GM12878 (cell line): ENCODE results near the gene CACNA1E. TPM values are rescaled to one million over a fixed set of nuclear protein-coding genes. Genes with fewer than 3 reads are reported as not detected.

Source experiments
- ATAC-seq: fragments of 200-7000 bp; cut with Tn5 transposase; 3 replicates; pipeline ENCODE4 v1.9.1; 2020; ENCODE audit warnings: mild to moderate bottlenecking, moderate library complexity
- BruUV-seq: library from RNA; stranded (reverse); fragments of 400-500 nt; replicated peaks from 2 replicates; lab custom pipeline; 2021; lab: Mats Ljungman, UMichigan
- CTCF ChIA-PET: fragments of 300-600 bp; sonication (Branson Sonifier 250); formaldehyde crosslinking; extraction: SDS; loops from one replicate; lab custom pipeline; 2021; ENCODE audit warnings: inconsistent platforms; lab: Yijun Ruan, JAX
- POLR2A ChIA-PET: fragments of 350-600 bp; formaldehyde crosslinking; extraction: SDS; loops from one replicate; lab custom pipeline; 2021; ENCODE audit warnings: inconsistent platforms; lab: Charles Lee
- RAD21 ChIA-PET: fragments of 300-600 bp; sonication (Branson Sonifier 250); formaldehyde crosslinking; loops from one replicate; lab custom pipeline; 2023; ENCODE audit warnings: antibody characterized with exemption; ENCODE audit not compliant: unreplicated experiment; lab: Charles Lee
- SMC1A ChIA-PET: fragments of 300-600 bp; sonication (Branson Sonifier 250); formaldehyde crosslinking; loops from one replicate; lab custom pipeline; 2023; ENCODE audit not compliant: unreplicated experiment, uncharacterized antibody; lab: Charles Lee
- DNase-seq: peaks from one replicate; pipeline ENCODE4 v3.0.0-alpha.2; 2011; ENCODE audit warnings: low read depth, low spot score
- FAIRE-seq: peaks from 3 replicates; lab custom pipeline; 2011; peaks lifted over from hg19 to GRCh38; lab: Jason Lieb, UNC
- H2AFZ ChIP-seq: 2 replicates; pipeline ENCODE4 v1.6.0; 2011; ENCODE audit warnings: low read depth, low read length, control low read depth; ENCODE audit not compliant: control insufficient read depth
- H3K27ac ChIP-seq: 2 replicates; pipeline ENCODE4 v1.5.1; 2011; ENCODE audit warnings: control low read depth; ENCODE audit not compliant: control insufficient read depth, insufficient read depth
- H3K27me3 ChIP-seq, 2 experiments: replicated peaks in 1 of 2; 2 replicates each; pipeline versions ENCODE4 v1.6.0 to v1.6.1; 2011; ENCODE audit warnings: low read length in 1 of 2; ENCODE audit not compliant: control insufficient read depth in 2 of 2, insufficient read depth in 2 of 2
- H3K36me3 ChIP-seq, 2 experiments: 2 replicates each; pipeline ENCODE4 v1.5.1; 2011; ENCODE audit warnings: low read length in 1 of 2; ENCODE audit not compliant: control insufficient read depth in 2 of 2, insufficient read depth in 2 of 2
- H3K4me1 ChIP-seq: 2 replicates; pipeline ENCODE4 v1.6.1; 2011; ENCODE audit warnings: mild to moderate bottlenecking, low read length, moderate library complexity, mixed read lengths; ENCODE audit not compliant: control insufficient read depth, insufficient read depth
- H3K4me2 ChIP-seq: 2 replicates; pipeline ENCODE4 v1.6.0; 2011; ENCODE audit warnings: control low read depth; ENCODE audit not compliant: control insufficient read depth, insufficient read depth
- H3K4me3 ChIP-seq: fragments of 200-600 bp; sonication (generic); 2 replicates; pipeline ENCODE4 v1.5.1; 2016
- H3K79me2 ChIP-seq: 2 replicates; pipeline ENCODE4 v1.6.0; 2011; ENCODE audit warnings: low read length; ENCODE audit not compliant: control insufficient read depth, insufficient read depth
- H3K9ac ChIP-seq: 2 replicates; pipeline ENCODE4 v1.8.0; 2011; ENCODE audit warnings: low read length, control low read depth, mixed read lengths; ENCODE audit not compliant: control insufficient read depth, insufficient read depth
- H3K9me3 ChIP-seq: replicated peaks from 3 replicates; pipeline ENCODE4 v1.5.1; 2011; ENCODE audit warnings: mild to moderate bottlenecking, low read length; ENCODE audit not compliant: control insufficient read depth, insufficient read depth
- H4K20me1 ChIP-seq: 2 replicates; pipeline ENCODE4 v1.6.0; 2011; ENCODE audit not compliant: control insufficient read depth, insufficient read depth
- BMI1 ChIP-seq: fragments of 450-650 bp; IDR thresholded peaks from 2 replicates; pipeline ENCODE4 v1.6.1; 2016; ENCODE audit warnings: mild to moderate bottlenecking, moderate library complexity, borderline replicate concordance
- CBX3 ChIP-seq: fragments of 200-600 bp; sonication (generic); IDR thresholded peaks from 2 replicates; pipeline ENCODE4 v1.6.1; 2016; ENCODE audit warnings: low read depth, borderline replicate concordance
- CBX5 ChIP-seq: sonication (generic); IDR thresholded peaks from 2 replicates; pipeline ENCODE4 v1.6.1; 2016; ENCODE audit warnings: low read depth, moderate library complexity, mild to moderate bottlenecking, inconsistent platforms
- CEBPB ChIP-seq, 2 experiments: fragments of 150-350 bp in 1 of 2; IDR thresholded peaks; 2 replicates each; pipeline ENCODE4 v1.6.1; 2012 to 2014; ENCODE audit warnings: low read depth in 2 of 2, low read length in 2 of 2, borderline replicate concordance in 1 of 2, inconsistent platforms in 1 of 2
- CHD1 ChIP-seq: IDR thresholded peaks from 2 replicates; pipeline ENCODE4 v1.6.1; 2012; ENCODE audit warnings: low read depth, low read length, improper control_type of control experiment
- HDAC2 ChIP-seq: fragments of 200-600 bp; sonication (generic); IDR thresholded peaks from 2 replicates; pipeline ENCODE4 v1.6.1; 2017
- HDAC6 ChIP-seq: fragments of 200-600 bp; sonication (generic); IDR thresholded peaks from one replicate; pipeline ENCODE4 v1.8.0; 2017; ENCODE audit warnings: antibody characterized with exemption; ENCODE audit not compliant: unreplicated experiment
- IKZF2 ChIP-seq, 2 experiments: fragments of 450-650 bp; IDR thresholded peaks; 2 replicates each; pipeline ENCODE4 v1.6.1; 2017; ENCODE audit warnings: mild to moderate bottlenecking in 2 of 2, moderate library complexity in 2 of 2
- MEF2B ChIP-seq: fragments of 450-650 bp; IDR thresholded peaks from 2 replicates; pipeline ENCODE4 v1.6.1; 2018; ENCODE audit warnings: mild to moderate bottlenecking, moderate library complexity; ENCODE audit not compliant: partially characterized antibody, poor library complexity, severe bottlenecking
- NBN ChIP-seq: fragments of 450-650 bp; IDR thresholded peaks from 2 replicates; pipeline ENCODE4 v1.6.1; 2016
- SREBF2 ChIP-seq: IDR thresholded peaks from 2 replicates; pipeline ENCODE4 v1.6.1; 2012; ENCODE audit warnings: mild to moderate bottlenecking, low read length
- TAF1 ChIP-seq: IDR thresholded peaks from 2 replicates; pipeline ENCODE4 v1.6.1; 2011; ENCODE audit warnings: mild to moderate bottlenecking, low read depth, low read length, borderline replicate concordance
- YBX1 ChIP-seq: fragments of 450-650 bp; IDR thresholded peaks from 2 replicates; pipeline ENCODE4 v1.6.1; 2016; ENCODE audit warnings: antibody characterized with exemption
- ZNF207 ChIP-seq: fragments of 450-650 bp; IDR thresholded peaks from 2 replicates; pipeline ENCODE4 v1.6.1; 2014; ENCODE audit warnings: antibody characterized with exemption, mild to moderate bottlenecking, borderline replicate concordance
- ZNF24 ChIP-seq: fragments of 450-650 bp; IDR thresholded peaks from 2 replicates; pipeline ENCODE4 v1.6.1; 2017; ENCODE audit warnings: antibody characterized with exemption, mild to moderate bottlenecking
- WGBS: methylation state at CpG from one replicate; pipeline ENCODE4 v1.1.6; 2016; ENCODE audit warnings: low lambda C conversion rate; ENCODE audit not compliant: insufficient replicate concordance, insufficient coverage; ENCODE audit errors: missing lambda C conversion rate; 5-methylcytosine and 5-hydroxymethylcytosine counted together
- in situ Hi-C: fragments of 300-500 bp; cut with MboI; formaldehyde crosslinking; loops from 9 replicates; pipeline ENCODE4 v1.14.3; 2018; ENCODE audit warnings: mixed read lengths
- intact Hi-C: fragments of 100-400 bp; cut with micrococcal nuclease; formaldehyde crosslinking; loops from one replicate; pipeline ENCODE4 v1.14.2; 2022; ENCODE audit not compliant: unreplicated experiment
- polyA plus RNA-seq, 11 experiments: library from polyadenylated mRNA; depleted of rRNA in 4 of 11; unstranded in 6 of 11; stranded (reverse) in 5 of 11; fragments of >200 nt; fragmentation: Nextera tagmentation in 4 of 11; fragmentation: Illumina TruSeq in 1 of 11; extraction: Ambion mirVana in 4 of 11; extraction: Trizol in 1 of 11; gene quantifications; 1 replicate in 1 of 11; 2 replicates in 10 of 11; pipeline versions ENCODE4 v1.2.1 to v1.2.3, GENCODE V29; 2011 to 2016; ENCODE audit warnings: inconsistent platforms in 2 of 11, missing spikeins in 2 of 11, low read depth in 1 of 11
- total RNA-seq, 4 experiments: library from RNA; depleted of rRNA in 3 of 4; stranded (reverse); fragments of >200 nt in 3 of 4; fragmentation: Illumina TruSeq in 1 of 4; extraction: Trizol in 1 of 4; gene quantifications; 2 replicates each; pipeline versions ENCODE4 v1.2.1 to v1.2.3, GENCODE V29; 2013 to 2021
- TF ChIP-seq, protein P1 (sequence below): IDR thresholded peaks from 2 replicates; pipeline ENCODE4 v1.6.1; 2011; ENCODE audit warnings: low read depth, mild to moderate bottlenecking, low read length, moderate library complexity, borderline replicate concordance; ENCODE audit errors: extremely low read depth
- TF ChIP-seq, protein P2 (sequence below): IDR thresholded peaks from 2 replicates; pipeline ENCODE4 v1.6.1; 2012; ENCODE audit warnings: low read length, inconsistent platforms
- TF ChIP-seq, protein P3 (sequence below): fragments of 450-650 bp; formaldehyde crosslinking; IDR thresholded peaks from 2 replicates; pipeline ENCODE4 v1.5.0; 2022; ENCODE audit warnings: mild to moderate bottlenecking, missing genetic modification characterization

CACNA1E gene
- total and polyA plus RNA-seq, 10 of the 15 experiments (the other 5 are each of a cell fraction or from before 2014, with no cell fraction given): 0.57 to 22.0 (median 8.5) TPM

DNA sequence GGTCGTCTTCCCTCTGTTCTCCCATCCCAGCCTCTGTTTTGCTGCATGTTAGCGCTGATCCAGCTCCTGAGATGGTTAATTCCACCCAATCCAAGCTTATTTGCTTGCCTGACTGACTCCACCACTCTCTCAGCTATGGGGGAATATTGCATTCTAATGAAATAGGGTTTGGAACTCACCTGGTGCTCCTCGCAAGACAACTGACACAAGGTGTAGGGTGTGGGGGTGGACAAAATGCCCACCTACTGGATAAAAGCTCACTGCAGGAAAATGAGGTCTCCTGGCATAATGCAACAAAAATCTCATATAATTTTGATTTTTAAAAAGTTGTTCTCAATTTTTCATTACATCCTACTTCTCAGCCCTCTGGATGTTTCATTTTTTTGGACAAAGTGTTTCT is 319.1 kb downstream of the CACNA1E start:
- in situ Hi-C loops: no loop called here
- POLR2A ChIA-PET: no interaction called here
- CTCF ChIA-PET: interaction anchor here (0.7 kb wide), 1 partner anchor 285 kb away, joined by 3 read pairs; no protein-coding TSS in a partner anchor

More for the DNA sequence above, 319.1 kb downstream of the CACNA1E start:
- Histone ChIP-seq H3K4me2 (no peak overlapping the region), H3K27me3 (no peaks in the 10 kb centered on the region; a peak in 2 of 4 replicates), H3K4me3 (no peak overlapping the region), H3K79me2 (no peaks in the 10 kb centered on the region), H3K4me1 (no peaks in the 10 kb centered on the region), H3K36me3 (no peaks in the 10 kb centered on the region), H3K9ac (no peak overlapping the region), H3K9me3 (no peaks in the 10 kb centered on the region), H4K20me1 (no peaks in the 10 kb centered on the region), H3K27ac (no peak overlapping the region)
- RAD21 ChIA-PET: interaction anchor here (1.2 kb wide), 1 partner anchor 135 kb away, joined by 3 read pairs; no protein-coding TSS in a partner anchor
- BruUV-seq: no TSS peak
- ATAC-seq: no peak
- WGBS: 35% methylated on average over 3 of the region's 3 CpGs
- FAIRE-seq: no peak
- SMC1A ChIA-PET: interaction anchor here (1.0 to 1.1 kb wide), 2 partner anchors 11 to 252 kb away, joined by 3 to 4 read pairs; no protein-coding TSS in a partner anchor
- DNase-seq: no peak
- TF ChIP-seq IKZF2 (IDR thresholded peaks at IDR 0.05) (no peak), NBN (no peak), MEF2B (no peak), CBX5 (no peak), CHD1 (no peak), YBX1 (no peak), BMI1 (no peak), HDAC6 (no peak), TAF1 (no peak), CEBPB (IDR thresholded peaks at IDR 0.05; ENCODE audit: borderline replicate concordance in 1 of 2, low read depth in 2 of 2, low read length in 2 of 2) (no peak), HDAC2 (no peak), ZNF24 (no peak), ZNF207 (no peak), CBX3 (no peak), SREBF2 (no peak)
- TF ChIP-seq, protein P1, sequence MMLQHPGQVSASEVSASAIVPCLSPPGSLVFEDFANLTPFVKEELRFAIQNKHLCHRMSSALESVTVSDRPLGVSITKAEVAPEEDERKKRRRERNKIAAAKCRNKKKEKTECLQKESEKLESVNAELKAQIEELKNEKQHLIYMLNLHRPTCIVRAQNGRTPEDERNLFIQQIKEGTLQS: no peak
- TF ChIP-seq, protein P2, sequence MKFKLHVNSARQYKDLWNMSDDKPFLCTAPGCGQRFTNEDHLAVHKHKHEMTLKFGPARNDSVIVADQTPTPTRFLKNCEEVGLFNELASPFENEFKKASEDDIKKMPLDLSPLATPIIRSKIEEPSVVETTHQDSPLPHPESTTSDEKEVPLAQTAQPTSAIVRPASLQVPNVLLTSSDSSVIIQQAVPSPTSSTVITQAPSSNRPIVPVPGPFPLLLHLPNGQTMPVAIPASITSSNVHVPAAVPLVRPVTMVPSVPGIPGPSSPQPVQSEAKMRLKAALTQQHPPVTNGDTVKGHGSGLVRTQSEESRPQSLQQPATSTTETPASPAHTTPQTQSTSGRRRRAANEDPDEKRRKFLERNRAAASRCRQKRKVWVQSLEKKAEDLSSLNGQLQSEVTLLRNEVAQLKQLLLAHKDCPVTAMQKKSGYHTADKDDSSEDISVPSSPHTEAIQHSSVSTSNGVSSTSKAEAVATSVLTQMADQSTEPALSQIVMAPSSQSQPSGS: no peak
- TF ChIP-seq, protein P3, sequence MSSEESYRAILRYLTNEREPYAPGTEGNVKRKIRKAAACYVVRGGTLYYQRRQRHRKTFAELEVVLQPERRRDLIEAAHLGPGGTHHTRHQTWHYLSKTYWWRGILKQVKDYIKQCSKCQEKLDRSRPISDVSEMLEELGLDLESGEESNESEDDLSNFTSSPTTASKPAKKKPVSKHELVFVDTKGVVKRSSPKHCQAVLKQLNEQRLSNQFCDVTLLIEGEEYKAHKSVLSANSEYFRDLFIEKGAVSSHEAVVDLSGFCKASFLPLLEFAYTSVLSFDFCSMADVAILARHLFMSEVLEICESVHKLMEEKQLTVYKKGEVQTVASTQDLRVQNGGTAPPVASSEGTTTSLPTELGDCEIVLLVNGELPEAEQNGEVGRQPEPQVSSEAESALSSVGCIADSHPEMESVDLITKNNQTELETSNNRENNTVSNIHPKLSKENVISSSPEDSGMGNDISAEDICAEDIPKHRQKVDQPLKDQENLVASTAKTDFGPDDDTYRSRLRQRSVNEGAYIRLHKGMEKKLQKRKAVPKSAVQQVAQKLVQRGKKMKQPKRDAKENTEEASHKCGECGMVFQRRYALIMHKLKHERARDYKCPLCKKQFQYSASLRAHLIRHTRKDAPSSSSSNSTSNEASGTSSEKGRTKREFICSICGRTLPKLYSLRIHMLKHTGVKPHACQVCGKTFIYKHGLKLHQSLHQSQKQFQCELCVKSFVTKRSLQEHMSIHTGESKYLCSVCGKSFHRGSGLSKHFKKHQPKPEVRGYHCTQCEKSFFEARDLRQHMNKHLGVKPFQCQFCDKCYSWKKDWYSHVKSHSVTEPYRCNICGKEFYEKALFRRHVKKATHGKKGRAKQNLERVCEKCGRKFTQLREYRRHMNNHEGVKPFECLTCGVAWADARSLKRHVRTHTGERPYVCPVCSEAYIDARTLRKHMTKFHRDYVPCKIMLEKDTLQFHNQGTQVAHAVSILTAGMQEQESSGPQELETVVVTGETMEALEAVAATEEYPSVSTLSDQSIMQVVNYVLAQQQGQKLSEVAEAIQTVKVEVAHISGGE: no peak
- TF ChIP-seq, all 136 proteins: peak for 0
- no peak overlapping the region for H2AFZ ChIP-seq
- intact Hi-C loops: loop anchor here (5.0 kb wide), 1 partner anchor 135 kb away; no protein-coding TSS in a partner anchor
